HepG2 (cell line): ENCODE data around the gene ZNF213. TPM values are rescaled to one million over a fixed set of nuclear protein-coding genes. Genes with fewer than 3 reads are reported as not detected.

ENCODE experiments used
- BRD4 ChIP-seq: sonication (generic); formaldehyde crosslinking; IDR thresholded peaks from 2 replicates; pipeline ENCODE4 v1.4.0; 2020; ENCODE audit warnings: missing genetic modification reagents
- DMAP1 ChIP-seq: IDR thresholded peaks from 2 replicates; pipeline ENCODE4 v1.6.1; 2016
- GABPB1 ChIP-seq: IDR thresholded peaks from 2 replicates; pipeline ENCODE4 v1.6.1; 2016; ENCODE audit warnings: mild to moderate bottlenecking, missing genetic modification reagents, moderate library complexity, missing compliant biosample characterization
- MAFG ChIP-seq: sonication (generic); formaldehyde crosslinking; IDR thresholded peaks from 2 replicates; pipeline ENCODE4 v1.5.1; 2020; ENCODE audit warnings: mild to moderate bottlenecking, missing genetic modification reagents
- MTA3 ChIP-seq: sonication (generic); formaldehyde crosslinking; IDR thresholded peaks from 2 replicates; pipeline ENCODE4 v1.4.0; 2020; ENCODE audit warnings: missing genetic modification reagents
- NFYC ChIP-seq: IDR thresholded peaks from 2 replicates; pipeline ENCODE4 v1.6.1; 2016; ENCODE audit warnings: missing genetic modification reagents, missing compliant biosample characterization
- NR1H2 ChIP-seq: sonication (generic); formaldehyde crosslinking; IDR thresholded peaks from 2 replicates; pipeline ENCODE4 v1.8.1; 2022; ENCODE audit warnings: low read depth, missing genetic modification reagents, borderline replicate concordance
- SSRP1 ChIP-seq: IDR thresholded peaks from 2 replicates; pipeline ENCODE4 v1.6.1; 2016; ENCODE audit warnings: control low read depth
- TRIM24 ChIP-seq: sonication (generic); formaldehyde crosslinking; IDR thresholded peaks from 2 replicates; pipeline ENCODE4 v1.8.0; 2022; ENCODE audit warnings: mild to moderate bottlenecking, missing genetic modification reagents
- ZFAT ChIP-seq: sonication (generic); formaldehyde crosslinking; conservative IDR thresholded peaks from 2 replicates; pipeline ENCODE4 v1.8.1; 2023; ENCODE audit warnings: missing genetic modification reagents, inconsistent platforms
- ZFP1 ChIP-seq: IDR thresholded peaks from 2 replicates; pipeline ENCODE4 v1.6.1; 2016
- ZNF232 ChIP-seq: sonication (generic); formaldehyde crosslinking; IDR thresholded peaks from 2 replicates; pipeline ENCODE4 v1.4.0; 2020; ENCODE audit warnings: missing genetic modification reagents, borderline replicate concordance
- ZNF782 ChIP-seq: sonication (generic); formaldehyde crosslinking; IDR thresholded peaks from 2 replicates; pipeline ENCODE4 v1.4.0; 2020; ENCODE audit warnings: missing genetic modification reagents, mild to moderate bottlenecking, borderline replicate concordance
- ZNF850 ChIP-seq: sonication (generic); formaldehyde crosslinking; conservative IDR thresholded peaks from 2 replicates; pipeline ENCODE4 v1.9.0; 2021; ENCODE audit warnings: mild to moderate bottlenecking, missing genetic modification reagents
- polyA plus RNA-seq, 8 experiments: library from polyadenylated mRNA; depleted of rRNA in 3 of 8; stranded (reverse) in 7 of 8; unstranded in 1 of 8; fragments of >200 nt; fragmentation: Illumina TruSeq in 4 of 8; extraction: Trizol in 4 of 8; gene quantifications; 2 replicates each; pipeline versions ENCODE4 v1.2.1 to v1.2.3, GENCODE V29; 2011 to 2016; ENCODE audit warnings: low read depth in 4 of 8, missing spikeins in 1 of 8, mixed read lengths in 1 of 8; ENCODE audit not compliant: insufficient read depth in 1 of 8
- total RNA-seq, 5 experiments: library from RNA; depleted of rRNA; stranded (reverse); fragments of >200 nt; fragmentation: Illumina TruSeq; extraction: Trizol; gene quantifications; 2 replicates each; pipeline ENCODE4 v1.2.3, GENCODE V29; 2016; ENCODE audit warnings: low read depth in 1 of 5
- TF ChIP-seq, protein P1 (sequence below): sonication (generic); formaldehyde crosslinking; IDR thresholded peaks from 2 replicates; pipeline ENCODE4 v1.4.0; 2020; ENCODE audit warnings: low read depth, mild to moderate bottlenecking, missing genetic modification reagents
- TF ChIP-seq, protein P2 (sequence below): sonication (generic); formaldehyde crosslinking; IDR thresholded peaks from 2 replicates; pipeline ENCODE4 v1.8.0; 2022; ENCODE audit warnings: mild to moderate bottlenecking, missing genetic modification reagents, borderline replicate concordance
- TF ChIP-seq, protein P3 (sequence below): sonication (generic); formaldehyde crosslinking; IDR thresholded peaks from 2 replicates; pipeline ENCODE4 v1.5.0; 2020; ENCODE audit warnings: mild to moderate bottlenecking, missing genetic modification reagents
- TF ChIP-seq, protein P4 (sequence below), 2 experiments: sonication (generic) in 1 of 2; formaldehyde crosslinking in 1 of 2; IDR thresholded peaks; 2 replicates each; pipeline versions ENCODE4 v1.5.1 to v1.6.1; 2011 to 2020; ENCODE audit warnings: borderline replicate concordance in 1 of 2, low read depth in 1 of 2, low read length in 1 of 2, mild to moderate bottlenecking in 1 of 2, missing genetic modification reagents in 1 of 2, moderate library complexity in 1 of 2

Gene ZNF213
- total and polyA plus RNA-seq, 2 of the 13 experiments (the other 11 are each of a cell fraction or from before 2014, with no cell fraction given): 0.59 to 0.97 TPM

DNA sequence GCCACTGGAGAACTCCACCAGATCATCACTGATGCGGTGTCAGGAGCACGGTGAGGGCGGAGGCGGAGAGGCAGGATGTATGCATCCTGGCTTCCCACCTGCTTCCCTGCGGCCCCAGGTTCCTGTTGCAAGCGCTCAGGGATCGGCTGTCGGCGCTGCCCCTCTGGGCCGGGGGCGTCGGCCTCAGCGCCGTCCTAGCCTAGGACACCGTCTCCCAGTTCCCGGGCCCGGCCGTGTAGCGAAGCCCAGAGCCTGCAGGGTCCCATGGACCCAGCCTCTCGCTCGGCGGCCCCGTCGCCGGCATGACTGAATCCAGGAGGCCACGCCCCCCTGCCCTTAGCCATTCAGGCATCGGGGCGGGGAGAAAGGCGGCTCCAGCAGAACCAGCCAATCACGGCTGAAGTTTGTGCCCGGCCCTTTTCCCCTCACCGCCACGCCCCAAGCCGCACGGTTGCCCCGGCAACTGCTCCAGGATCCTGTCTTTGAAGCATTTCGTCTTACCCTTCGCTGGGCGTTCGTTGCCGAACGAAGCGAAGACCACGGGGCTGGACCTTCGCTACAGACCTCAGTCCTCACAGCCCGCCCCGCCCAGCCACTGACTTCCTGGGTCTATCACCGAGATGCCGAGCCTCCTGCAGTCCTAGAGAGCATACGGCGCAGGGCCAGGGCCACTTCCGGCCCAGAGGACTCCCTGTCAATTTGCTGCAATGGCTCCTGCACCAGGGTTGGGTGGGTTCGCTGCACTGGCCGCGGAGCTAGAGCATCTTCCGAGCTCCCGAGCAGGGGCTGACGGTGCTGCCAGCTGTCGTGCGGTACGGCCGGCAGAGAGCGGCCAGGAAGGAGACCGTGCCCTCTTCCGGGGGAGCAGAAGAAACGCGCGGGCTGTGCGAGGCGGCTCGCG, 10.6 kb upstream of the ZNF213 start (continued):
- TF ChIP-seq NR1H2 (CRISPR knock-in tag) (no peak), BRD4 (CRISPR knock-in tag) (no peak), SSRP1 (CRISPR knock-in tag) (peak; percentile 80; the same call in 1 of the 2 replicates), MTA3 (CRISPR knock-in tag) (no peak), ZNF850 (CRISPR knock-in tag) (no peak), NFYC (CRISPR knock-in tag) (peak; percentile 76), TRIM24 (no peak), ZNF782 (peak; percentile 23; the same call in 1 of the 2 replicates), GABPB1 (CRISPR knock-in tag) (peak; percentile 94), MAFG (CRISPR knock-in tag) (no peak), DMAP1 (CRISPR knock-in tag) (0 out of 2 replicates have a peak, but pooled peaks have one; percentile 32), ZFP1 (peak; percentile 51; the same call in 1 of the 2 replicates), ZNF232 (peak; percentile 29; the same call in 1 of the 2 replicates), ZFAT (CRISPR knock-in tag) (no peak)
- TF ChIP-seq, protein P1, sequence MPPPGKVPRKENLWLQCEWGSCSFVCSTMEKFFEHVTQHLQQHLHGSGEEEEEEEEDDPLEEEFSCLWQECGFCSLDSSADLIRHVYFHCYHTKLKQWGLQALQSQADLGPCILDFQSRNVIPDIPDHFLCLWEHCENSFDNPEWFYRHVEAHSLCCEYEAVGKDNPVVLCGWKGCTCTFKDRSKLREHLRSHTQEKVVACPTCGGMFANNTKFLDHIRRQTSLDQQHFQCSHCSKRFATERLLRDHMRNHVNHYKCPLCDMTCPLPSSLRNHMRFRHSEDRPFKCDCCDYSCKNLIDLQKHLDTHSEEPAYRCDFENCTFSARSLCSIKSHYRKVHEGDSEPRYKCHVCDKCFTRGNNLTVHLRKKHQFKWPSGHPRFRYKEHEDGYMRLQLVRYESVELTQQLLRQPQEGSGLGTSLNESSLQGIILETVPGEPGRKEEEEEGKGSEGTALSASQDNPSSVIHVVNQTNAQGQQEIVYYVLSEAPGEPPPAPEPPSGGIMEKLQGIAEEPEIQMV (CRISPR knock-in tag): no peak
- TF ChIP-seq, protein P2, sequence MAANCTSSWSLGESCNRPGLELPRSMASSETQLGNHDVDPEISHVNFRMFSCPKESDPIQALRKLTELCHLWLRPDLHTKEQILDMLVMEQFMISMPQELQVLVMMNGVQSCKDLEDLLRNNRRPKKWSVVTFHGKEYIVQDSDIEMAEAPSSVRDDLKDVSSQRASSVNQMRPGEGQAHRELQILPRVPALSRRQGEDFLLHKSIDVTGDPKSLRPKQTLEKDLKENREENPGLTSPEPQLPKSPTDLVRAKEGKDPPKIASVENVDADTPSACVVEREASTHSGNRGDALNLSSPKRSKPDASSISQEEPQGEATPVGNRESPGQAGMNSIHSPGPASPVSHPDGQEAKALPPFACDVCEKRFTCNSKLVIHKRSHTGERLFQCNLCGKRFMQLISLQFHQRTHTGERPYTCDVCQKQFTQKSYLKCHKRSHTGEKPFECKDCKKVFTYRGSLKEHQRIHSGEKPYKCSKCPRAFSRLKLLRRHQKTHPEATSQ (CRISPR knock-in tag): no peak
- TF ChIP-seq, protein P3, sequence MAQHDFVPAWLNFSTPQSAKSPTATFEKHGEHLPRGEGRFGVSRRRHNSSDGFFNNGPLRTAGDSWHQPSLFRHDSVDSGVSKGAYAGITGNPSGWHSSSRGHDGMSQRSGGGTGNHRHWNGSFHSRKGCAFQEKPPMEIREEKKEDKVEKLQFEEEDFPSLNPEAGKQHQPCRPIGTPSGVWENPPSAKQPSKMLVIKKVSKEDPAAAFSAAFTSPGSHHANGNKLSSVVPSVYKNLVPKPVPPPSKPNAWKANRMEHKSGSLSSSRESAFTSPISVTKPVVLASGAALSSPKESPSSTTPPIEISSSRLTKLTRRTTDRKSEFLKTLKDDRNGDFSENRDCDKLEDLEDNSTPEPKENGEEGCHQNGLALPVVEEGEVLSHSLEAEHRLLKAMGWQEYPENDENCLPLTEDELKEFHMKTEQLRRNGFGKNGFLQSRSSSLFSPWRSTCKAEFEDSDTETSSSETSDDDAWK (CRISPR knock-in tag): no peak
- TF ChIP-seq, protein P4, sequence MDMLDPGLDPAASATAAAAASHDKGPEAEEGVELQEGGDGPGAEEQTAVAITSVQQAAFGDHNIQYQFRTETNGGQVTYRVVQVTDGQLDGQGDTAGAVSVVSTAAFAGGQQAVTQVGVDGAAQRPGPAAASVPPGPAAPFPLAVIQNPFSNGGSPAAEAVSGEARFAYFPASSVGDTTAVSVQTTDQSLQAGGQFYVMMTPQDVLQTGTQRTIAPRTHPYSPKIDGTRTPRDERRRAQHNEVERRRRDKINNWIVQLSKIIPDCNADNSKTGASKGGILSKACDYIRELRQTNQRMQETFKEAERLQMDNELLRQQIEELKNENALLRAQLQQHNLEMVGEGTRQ (IDR thresholded peaks at IDR 0.05; ENCODE audit: low read depth, low read length): no peak
- TF ChIP-seq, protein P4 (CRISPR knock-in tag; IDR thresholded peaks at IDR 0.05; ENCODE audit: borderline replicate concordance): no peak; the same call in 1 of the 2 replicates
